Endothelial cell of umbilical vein (primary cell): ENCODE results near the gene KDM4B. TPM values are rescaled to one million over a fixed set of nuclear protein-coding genes. Genes with fewer than 3 reads are reported as not detected.

ENCODE experiments used
- BruUV-seq: library from RNA; stranded (reverse); fragments of 400-500 nt; replicated peaks from 2 replicates; lab custom pipeline; 2021; lab: Mats Ljungman, UMichigan
- CTCF ChIA-PET: fragments of 300-600, 350-600 bp; sonication (Branson Sonifier 250); formaldehyde crosslinking; loops from one replicate; lab custom pipeline; 2021; ENCODE audit warnings: antibody characterized with exemption, inconsistent platforms; lab: Charles Lee
- POLR2A ChIA-PET: fragments of 300-600, 350-600 bp; sonication (Branson Sonifier 250); formaldehyde crosslinking; loops from one replicate; lab custom pipeline; 2021; ENCODE audit warnings: antibody characterized with exemption, inconsistent platforms; lab: Charles Lee
- DNase-seq: peaks from one replicate; pipeline ENCODE4 v3.0.0-alpha.2; 2011; ENCODE audit warnings: low read depth, low spot score
- FAIRE-seq: peaks from 2 replicates; lab custom pipeline; 2011; peaks lifted over from hg19 to GRCh38; lab: Jason Lieb, UNC
- H2AFZ ChIP-seq: 2 replicates; pipeline ENCODE4 v1.6.0; 2012; ENCODE audit warnings: low read depth, low read length, control low read depth, inconsistent platforms
- H3K27ac ChIP-seq: 2 replicates; pipeline ENCODE4 v1.5.1; 2011; ENCODE audit warnings: low read depth, mild to moderate bottlenecking, control low read depth, low read length, moderate library complexity; ENCODE audit not compliant: insufficient read depth
- H3K27me3 ChIP-seq, 2 experiments: 2 replicates each; pipeline versions ENCODE4 v1.6.0 to v1.6.1; 2011; ENCODE audit warnings: low read length in 2 of 2, mixed read lengths in 1 of 2; ENCODE audit not compliant: control insufficient read depth in 2 of 2, insufficient read depth in 2 of 2
- H3K36me3 ChIP-seq, 2 experiments: 2 replicates in 1 of 2; 3 replicates in 1 of 2; pipeline ENCODE4 v1.5.1; 2011; ENCODE audit warnings: low read length in 2 of 2, mild to moderate bottlenecking in 1 of 2, moderate library complexity in 1 of 2; ENCODE audit not compliant: control insufficient read depth in 2 of 2, insufficient read depth in 2 of 2; ENCODE audit errors: extremely low read depth in 1 of 2
- H3K4me1 ChIP-seq: 3 replicates; pipeline ENCODE4 v1.5.1; 2011; ENCODE audit warnings: mild to moderate bottlenecking, low read length; ENCODE audit not compliant: control insufficient read depth, insufficient read depth; ENCODE audit errors: extremely low read depth
- H3K4me2 ChIP-seq: 2 replicates; pipeline ENCODE4 v1.6.1; 2011; ENCODE audit warnings: low read length, control low read depth, mixed read lengths; ENCODE audit not compliant: insufficient read depth
- H3K4me3 ChIP-seq, 3 experiments: fragments of 200-600 bp in 1 of 3; sonication (generic), shearing (Covaris generic) in 1 of 3; replicated peaks in 1 of 3; 2 replicates each; pipeline ENCODE4 v1.5.1; 2011 to 2016; ENCODE audit warnings: control low read depth in 3 of 3, low read length in 3 of 3, mild to moderate bottlenecking in 2 of 3, inconsistent platforms in 1 of 3, low read depth in 1 of 3, moderate library complexity in 1 of 3; ENCODE audit not compliant: insufficient read depth in 1 of 3
- H3K79me2 ChIP-seq: 2 replicates; pipeline ENCODE4 v1.6.0; 2012; ENCODE audit warnings: low read length, inconsistent platforms; ENCODE audit not compliant: control insufficient read depth, insufficient read depth
- H3K9ac ChIP-seq: replicated peaks from 2 replicates; pipeline ENCODE3; 2011; ENCODE audit warnings: low read length, control low read depth; ENCODE audit not compliant: insufficient read depth; ENCODE audit errors: extremely low read depth
- H3K9me1 ChIP-seq: replicated peaks from 3 replicates; pipeline ENCODE4 v1.6.0; 2011; ENCODE audit warnings: mild to moderate bottlenecking, low read length; ENCODE audit not compliant: control insufficient read depth, insufficient read depth; ENCODE audit errors: extremely low read depth
- H3K9me3 ChIP-seq: replicated peaks from 2 replicates; pipeline ENCODE4 v1.5.1; 2012; ENCODE audit warnings: low read length, inconsistent platforms; ENCODE audit not compliant: control insufficient read depth, insufficient read depth
- H4K20me1 ChIP-seq: replicated peaks from 2 replicates; pipeline ENCODE3; 2011; ENCODE audit warnings: mild to moderate bottlenecking, low read length; ENCODE audit not compliant: control insufficient read depth, insufficient read depth; ENCODE audit errors: extremely low read depth
- EZH2 ChIP-seq: IDR thresholded peaks from 2 replicates; pipeline ENCODE4 v1.6.1; 2012; ENCODE audit warnings: borderline replicate concordance, low read depth, mild to moderate bottlenecking, moderate library complexity, low read length, inconsistent platforms; ENCODE audit not compliant: severe bottlenecking
- FOS ChIP-seq: IDR thresholded peaks from 2 replicates; pipeline ENCODE4 v1.6.1; 2011; ENCODE audit warnings: mild to moderate bottlenecking, low read length, moderate library complexity, borderline replicate concordance; ENCODE audit not compliant: insufficient read depth
- GATA2 ChIP-seq: IDR thresholded peaks from 2 replicates; pipeline ENCODE4 v1.7.0; 2011; ENCODE audit warnings: low read depth, mild to moderate bottlenecking, moderate library complexity, mixed read lengths, low read length; ENCODE audit not compliant: insufficient read length, insufficient read depth
- JUN ChIP-seq: IDR thresholded peaks from 2 replicates; pipeline ENCODE4 v1.6.1; 2011; ENCODE audit warnings: borderline replicate concordance, low read depth; ENCODE audit not compliant: insufficient read length, insufficient read depth
- MAX ChIP-seq: IDR thresholded peaks from 2 replicates; pipeline ENCODE4 v1.6.1; 2011; ENCODE audit not compliant: insufficient read depth, insufficient read length
- MYC ChIP-seq: IDR thresholded peaks from one replicate; pipeline ENCODE4 v1.6.1; 2011; ENCODE audit warnings: mild to moderate bottlenecking, low read depth, low read length
- POLR2A ChIP-seq: IDR thresholded peaks from 2 replicates; pipeline ENCODE4 v1.6.1; 2012; ENCODE audit warnings: low read depth, mild to moderate bottlenecking, control low read depth, low read length
- POLR2AphosphoS5 ChIP-seq: IDR thresholded peaks from 2 replicates; pipeline ENCODE4 v1.6.1; 2012; ENCODE audit warnings: low read depth, mild to moderate bottlenecking, control low read depth, low read length, moderate library complexity; ENCODE audit not compliant: insufficient read depth
- dilution Hi-C: fragments of 300-500 bp; cut with MboI; formaldehyde crosslinking; loops from one replicate; pipeline ENCODE4 v1.15.0; 2019; ENCODE audit warnings: low sequenced_read_pairs; ENCODE audit not compliant: extremely low pct_ligation_motif_present
- intact Hi-C: fragments of 100-400 bp; cut with micrococcal nuclease; formaldehyde crosslinking; loops from one replicate; pipeline ENCODE4 v1.10.0; 2022
- polyA plus RNA-seq, 4 experiments: library from polyadenylated mRNA; depleted of rRNA in 3 of 4; stranded (reverse) in 3 of 4; unstranded in 1 of 4; fragments of >200 nt; gene quantifications; 2 replicates each; pipeline versions ENCODE4 v1.2.1 to v1.2.3, GENCODE V29; 2011 to 2012; ENCODE audit warnings: missing spikeins in 1 of 4
- total RNA-seq: library from RNA; stranded (reverse); gene quantifications from 2 replicates; pipeline ENCODE4 v1.2.3, GENCODE V29; 2021
- TF ChIP-seq, protein P1 (sequence below), 2 donors: IDR thresholded peaks; 1 replicate in 1 of 2; 2 replicates in 1 of 2; pipeline ENCODE4 v1.5.1; 2011; ENCODE audit warnings: low read length in 2 of 2, mild to moderate bottlenecking in 2 of 2, moderate library complexity in 2 of 2, control low read depth in 1 of 2, inconsistent platforms in 1 of 2, low read depth in 1 of 2; ENCODE audit not compliant: insufficient read depth in 1 of 2; ENCODE audit errors: extremely low read depth in 1 of 2

KDM4B gene
- total and polyA plus RNA-seq, 2 donors (not counting 3 experiments of a cell fraction or from before 2014, with no cell fraction given) = 12.4 to 37.2 TPM

DNA sequence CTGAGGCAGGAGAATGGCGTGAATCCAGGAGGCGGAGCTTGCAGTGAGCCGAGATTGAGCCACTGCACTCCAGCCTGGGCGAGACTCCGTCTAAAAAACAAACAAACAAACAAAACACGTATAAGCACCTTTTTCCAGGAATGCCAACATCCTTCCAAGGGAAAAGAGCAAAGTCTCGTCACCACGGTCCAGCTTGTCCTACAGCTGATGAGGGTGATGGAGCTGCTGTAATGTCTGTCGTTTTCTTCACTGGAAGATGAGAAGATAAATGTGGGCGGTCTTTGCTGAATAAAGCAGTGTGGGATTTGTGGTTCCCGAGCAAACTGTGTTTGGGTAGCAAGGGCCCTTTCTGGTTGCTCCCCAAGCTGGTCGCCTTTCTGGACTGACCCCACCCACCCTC lies 205.1 kb downstream of the KDM4B start:
- DNase-seq (no peak), FAIRE-seq (no peak)
- Histone ChIP-seq H3K79me2 (no peaks in the 10 kb centered on the region), H4K20me1 (no peaks in the 10 kb centered on the region), H3K27me3 (peaks cover 6 to 7% of the 10 kb centered on the region in 2 experiments), H3K4me3 (no peak overlapping the region), H3K4me1 (peaks cover 8% of the 10 kb centered on the region), H3K27ac (no peak overlapping the region), H2AFZ (no peak overlapping the region), H3K9ac (no peak overlapping the region), H3K9me3 (no peaks in the 10 kb centered on the region), H3K9me1 (no peaks in the 10 kb centered on the region), H3K4me2 (no peak overlapping the region), H3K36me3 (no peaks in the 10 kb centered on the region)
- BruUV-seq = no TSS peak
- CTCF ChIA-PET = no interaction called here
- POLR2A ChIA-PET = no interaction called here
- dilution Hi-C loops = no loop called here
- TF ChIP-seq EZH2 = no peak
- no peak for TF ChIP-seq POLR2A
- no peak for TF ChIP-seq MYC
- no peak for TF ChIP-seq MAX
- no peak for TF ChIP-seq POLR2AphosphoS5
- TF ChIP-seq, protein P1, sequence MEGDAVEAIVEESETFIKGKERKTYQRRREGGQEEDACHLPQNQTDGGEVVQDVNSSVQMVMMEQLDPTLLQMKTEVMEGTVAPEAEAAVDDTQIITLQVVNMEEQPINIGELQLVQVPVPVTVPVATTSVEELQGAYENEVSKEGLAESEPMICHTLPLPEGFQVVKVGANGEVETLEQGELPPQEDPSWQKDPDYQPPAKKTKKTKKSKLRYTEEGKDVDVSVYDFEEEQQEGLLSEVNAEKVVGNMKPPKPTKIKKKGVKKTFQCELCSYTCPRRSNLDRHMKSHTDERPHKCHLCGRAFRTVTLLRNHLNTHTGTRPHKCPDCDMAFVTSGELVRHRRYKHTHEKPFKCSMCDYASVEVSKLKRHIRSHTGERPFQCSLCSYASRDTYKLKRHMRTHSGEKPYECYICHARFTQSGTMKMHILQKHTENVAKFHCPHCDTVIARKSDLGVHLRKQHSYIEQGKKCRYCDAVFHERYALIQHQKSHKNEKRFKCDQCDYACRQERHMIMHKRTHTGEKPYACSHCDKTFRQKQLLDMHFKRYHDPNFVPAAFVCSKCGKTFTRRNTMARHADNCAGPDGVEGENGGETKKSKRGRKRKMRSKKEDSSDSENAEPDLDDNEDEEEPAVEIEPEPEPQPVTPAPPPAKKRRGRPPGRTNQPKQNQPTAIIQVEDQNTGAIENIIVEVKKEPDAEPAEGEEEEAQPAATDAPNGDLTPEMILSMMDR (IDR thresholded peaks at IDR 0.05; ENCODE audit: extremely low read depth in 1 of 2, insufficient read depth in 1 of 2, low read depth in 1 of 2, low read length in 2 of 2) = no peak
- no peak for TF ChIP-seq GATA2
- TF ChIP-seq JUN = no peak
- no peak for TF ChIP-seq FOS
- intact Hi-C loops = loop anchor here (10.0 kb wide), 1 partner anchor 859 kb away; no protein-coding TSS in a partner anchor
